HG03159 (cell line): ENCODE measurements around the gene TMEM185B.
A peak's percentile ranks its signal among the peaks of the same experiment; 100 is the strongest.
"Not testable (repeated sequence)": the region's sequence is repeated elsewhere in the genome, so short reads cannot be mapped to it uniquely, and the experiment has no call there.

Source experiments
- ATAC-seq: cut with Tn5 transposase; IDR thresholded peaks from one replicate; pipeline ENCODE4 v1.9.1; 2021; ENCODE audit warnings: mild to moderate bottlenecking, moderate library complexity; ENCODE audit not compliant: unreplicated experiment

The TMEM185B gene

DNA sequence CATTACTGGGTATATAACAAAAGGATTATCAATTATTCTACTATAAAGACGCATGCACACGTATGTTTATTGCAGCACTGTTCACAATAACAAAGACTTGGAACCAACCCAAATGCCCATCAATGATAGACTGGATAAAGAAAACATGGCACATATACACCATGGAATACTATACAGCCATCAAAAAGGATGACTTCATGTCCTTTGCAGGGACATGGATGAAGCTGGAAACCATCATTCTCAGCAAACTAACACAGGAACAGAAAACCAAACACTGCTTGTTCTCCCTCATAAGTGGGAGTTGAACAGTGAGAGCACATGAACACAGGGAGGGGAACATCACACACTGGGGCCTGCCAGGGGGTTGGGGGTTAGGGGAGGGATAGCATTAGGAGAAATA is 12.0 kb upstream of the TMEM185B start:
- ATAC-seq, result not testable (repeated sequence)

GRCh38 chr2:120233292-120233691 is 10.1 kb upstream of the TMEM185B start:
- no peak for ATAC-seq

DNA sequence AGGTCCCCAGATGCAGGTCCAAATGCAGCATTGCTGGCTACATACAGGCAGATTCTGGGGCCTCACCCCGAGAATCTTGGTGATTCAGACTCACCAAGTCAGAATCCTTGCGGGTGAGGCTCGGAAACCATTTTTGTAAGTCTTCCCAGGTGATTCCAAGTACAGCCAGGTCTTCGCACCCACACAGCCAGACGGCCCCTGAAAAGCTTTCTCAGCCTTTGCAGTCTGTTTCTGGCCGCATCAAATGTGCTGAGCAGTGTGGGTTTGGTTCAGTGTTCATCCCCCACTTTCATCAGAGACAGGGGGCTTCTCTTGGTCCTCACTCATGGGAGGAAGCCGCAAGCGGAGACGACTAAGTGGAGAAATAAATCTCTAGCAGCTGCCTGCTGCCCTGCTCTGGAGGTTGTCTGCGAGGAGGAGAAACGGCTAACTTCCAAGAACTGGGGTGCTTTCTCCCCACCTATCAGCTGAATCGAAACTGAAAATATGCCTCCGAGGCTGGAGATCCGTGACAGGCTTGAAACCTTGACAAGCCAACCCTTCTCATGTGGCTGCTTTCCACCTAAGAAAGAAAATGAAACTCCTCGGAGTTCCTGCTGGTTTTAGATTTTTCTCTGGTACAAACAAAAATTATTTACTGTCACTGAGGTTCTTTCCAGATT is 8.9 kb upstream of the TMEM185B start:
- peak; percentile 87 for ATAC-seq

- peak; percentile 11 for ATAC-seq
Measured at GRCh38 chr2:120231564-120231973, 8.4 kb upstream of the TMEM185B start.

- no peak for ATAC-seq
Measured at GRCh38 chr2:120230515-120231471, 7.6 kb upstream of the TMEM185B start.

DNA sequence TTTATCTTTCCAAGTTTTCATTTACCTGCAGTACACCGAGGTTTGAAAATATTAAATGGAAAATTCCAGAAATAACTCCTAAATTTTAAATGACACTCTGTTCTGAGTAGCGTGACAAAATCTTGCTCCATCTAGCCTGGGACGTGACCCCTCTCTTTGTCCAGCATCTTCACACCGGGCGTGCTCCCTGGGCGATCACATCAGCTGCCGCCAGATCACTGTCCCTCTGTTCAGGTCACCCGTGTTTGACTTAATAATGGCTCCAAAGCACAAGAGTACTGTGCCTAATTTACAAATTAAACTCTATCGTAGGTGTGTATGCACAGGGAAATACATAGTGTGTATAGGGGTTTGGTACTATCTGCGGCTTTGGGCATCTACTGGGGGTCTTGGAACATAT is 6.1 kb upstream of the TMEM185B start:
- ATAC-seq, result no peak

DNA sequence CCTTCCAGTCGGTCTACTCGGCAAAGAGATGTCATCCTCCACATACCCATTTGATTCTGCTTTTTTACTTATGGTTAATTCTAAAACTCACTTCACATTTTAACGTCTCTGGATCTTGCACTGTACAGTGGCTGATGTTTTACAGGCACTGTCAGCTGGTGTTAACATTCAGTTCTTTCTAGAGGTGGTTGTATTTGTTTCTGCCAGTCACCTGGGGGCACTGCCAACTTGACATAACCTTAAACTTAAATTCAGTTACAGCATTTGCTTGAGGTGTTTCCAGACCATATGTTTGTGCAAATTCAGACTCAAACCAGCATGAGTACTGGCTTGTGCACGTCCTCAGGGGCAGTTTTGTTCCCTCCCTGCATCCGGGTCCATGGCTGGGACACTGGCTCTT is 5.3 kb upstream of the TMEM185B start:
- no peak for ATAC-seq

DNA sequence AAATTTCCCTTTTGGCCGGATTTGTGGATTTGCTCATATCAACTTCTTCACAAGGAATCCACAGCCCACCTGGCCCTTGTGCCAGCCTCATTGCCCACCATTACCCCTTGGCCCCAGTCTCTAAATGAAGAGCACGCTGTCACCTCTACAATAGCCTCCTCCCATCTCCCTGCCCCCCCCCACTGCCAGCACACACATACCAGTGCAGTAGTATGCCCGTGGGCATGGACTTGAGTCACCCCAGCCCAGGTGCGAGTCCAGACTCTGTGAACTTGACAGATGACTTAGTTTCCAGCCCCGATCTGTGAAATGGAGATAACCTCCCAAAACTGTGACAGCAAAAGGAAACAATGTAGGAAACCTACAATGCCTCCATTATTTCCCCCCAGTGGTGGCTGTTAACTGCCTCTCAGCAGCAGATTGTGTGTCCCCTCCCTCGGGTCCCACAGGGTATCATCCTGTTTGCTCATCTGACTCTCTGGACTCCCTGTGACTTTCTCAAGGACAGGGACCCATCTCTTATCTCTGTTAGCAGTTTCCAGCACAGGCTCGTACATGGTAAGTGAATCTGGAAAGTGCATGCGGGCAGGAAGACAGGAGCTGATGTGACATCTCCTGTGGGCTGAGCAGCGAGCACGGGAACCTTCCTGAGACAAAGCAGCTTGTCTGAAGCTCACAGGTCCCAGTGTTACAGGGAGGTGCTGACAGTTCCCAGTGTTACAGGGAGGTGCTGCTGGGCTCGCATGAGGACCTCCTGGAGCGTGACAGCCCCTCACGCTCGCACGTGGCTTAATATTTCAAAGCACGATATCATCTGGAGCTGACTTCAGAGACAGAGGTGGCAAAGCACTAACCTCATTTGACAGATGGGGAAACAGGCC is 4.2 kb upstream of the TMEM185B start:
- no peak for ATAC-seq

GRCh38 chr2:120226316-120226715 is 3.1 kb upstream of the TMEM185B start:
- ATAC-seq, result no peak

GRCh38 chr2:120225549-120226065 is 2.4 kb upstream of the TMEM185B start:
- ATAC-seq, result no peak

- ATAC-seq, result no peak
Measured at GRCh38 chr2:120224735-120225548, 1.7 kb upstream of the TMEM185B start.

- ATAC-seq, result no peak
Measured at GRCh38 chr2:120224256-120224655, 1.1 kb upstream of the TMEM185B start.

- ATAC-seq, result no peak
Measured at GRCh38 chr2:120222186-120223033, 790 bp downstream of the TMEM185B start.

DNA sequence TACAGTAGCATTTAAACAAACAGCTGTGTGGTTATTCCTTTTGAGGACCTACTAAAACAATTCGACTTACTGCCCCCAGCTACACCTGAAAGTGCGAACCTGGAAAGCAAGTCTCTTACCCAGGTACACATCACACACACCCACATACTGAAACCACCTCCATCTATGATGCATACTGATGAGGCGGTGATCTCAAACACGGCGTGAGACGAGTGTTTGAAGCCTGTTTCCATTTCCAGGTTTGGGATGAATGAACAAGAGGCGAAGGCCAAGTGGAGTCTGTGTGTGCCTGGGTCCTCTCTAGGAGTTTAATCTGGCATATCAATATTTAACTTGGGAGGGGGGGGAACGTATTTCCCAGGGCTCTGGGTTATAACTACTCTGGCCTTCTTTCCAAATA is 1.6 kb downstream of the TMEM185B start:
- ATAC-seq, result no peak

DNA sequence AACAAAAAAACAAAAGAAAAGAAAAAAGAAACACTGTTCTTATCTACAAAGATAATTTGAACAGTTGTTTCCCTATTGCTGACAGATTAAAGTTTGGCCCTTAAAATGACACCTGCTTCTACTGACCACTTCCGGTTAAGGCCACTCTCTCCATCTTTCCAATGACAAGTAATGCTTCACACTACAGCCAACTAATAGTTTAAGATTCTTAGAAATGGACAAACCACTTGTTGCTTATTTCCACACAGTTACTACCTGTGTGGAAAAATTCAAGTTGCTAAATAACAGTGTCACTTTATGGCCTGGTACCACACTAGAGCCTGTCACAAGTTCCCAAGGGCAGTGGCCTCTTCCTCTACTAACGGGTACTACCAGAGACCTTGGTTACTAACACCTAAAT is 2.4 kb downstream of the TMEM185B start:
- ATAC-seq, result no peak

GRCh38 chr2:120219766-120220165 is 3.4 kb downstream of the TMEM185B start:
- ATAC-seq, result no peak

DNA sequence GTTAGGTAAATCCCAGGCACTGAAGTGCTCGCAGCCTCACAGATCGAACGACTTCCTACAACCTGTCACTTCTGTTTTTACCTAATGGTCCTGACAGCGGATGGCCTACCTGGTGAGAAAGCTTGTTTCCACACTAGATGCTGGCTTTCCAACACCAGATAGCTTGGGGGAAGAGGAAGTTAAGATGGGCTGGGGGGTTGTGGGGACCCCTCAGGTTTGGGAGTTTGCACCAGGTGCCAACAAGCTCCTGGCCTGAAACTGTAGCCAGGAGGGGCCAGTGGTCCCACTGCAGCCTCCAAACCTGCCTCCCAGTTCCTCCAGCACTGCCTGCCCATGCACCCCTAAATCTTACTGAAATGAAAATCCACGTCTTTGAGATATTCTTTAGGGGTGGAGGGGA is 3.9 kb downstream of the TMEM185B start:
- no peak for ATAC-seq

DNA sequence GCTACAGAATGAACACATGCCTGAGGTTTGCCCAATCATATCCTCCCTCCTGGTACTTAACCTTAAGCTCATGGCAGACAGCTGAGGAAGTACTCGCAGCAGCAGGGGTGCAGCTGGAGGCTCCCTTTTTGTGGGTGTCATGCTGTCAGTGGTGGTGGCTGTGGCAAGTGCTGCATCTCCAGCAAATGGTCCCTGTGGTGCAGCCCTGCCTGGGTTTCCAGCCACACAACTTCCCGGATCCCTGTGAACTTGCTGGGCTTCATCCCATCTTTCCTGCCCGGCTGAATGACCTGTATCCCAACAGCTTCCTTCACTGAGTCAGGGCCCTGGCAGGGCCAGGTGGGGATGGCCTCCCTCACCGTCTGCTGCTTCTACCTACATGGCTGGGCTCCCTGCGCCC is 5.0 kb downstream of the TMEM185B start:
- ATAC-seq, result no peak

DNA sequence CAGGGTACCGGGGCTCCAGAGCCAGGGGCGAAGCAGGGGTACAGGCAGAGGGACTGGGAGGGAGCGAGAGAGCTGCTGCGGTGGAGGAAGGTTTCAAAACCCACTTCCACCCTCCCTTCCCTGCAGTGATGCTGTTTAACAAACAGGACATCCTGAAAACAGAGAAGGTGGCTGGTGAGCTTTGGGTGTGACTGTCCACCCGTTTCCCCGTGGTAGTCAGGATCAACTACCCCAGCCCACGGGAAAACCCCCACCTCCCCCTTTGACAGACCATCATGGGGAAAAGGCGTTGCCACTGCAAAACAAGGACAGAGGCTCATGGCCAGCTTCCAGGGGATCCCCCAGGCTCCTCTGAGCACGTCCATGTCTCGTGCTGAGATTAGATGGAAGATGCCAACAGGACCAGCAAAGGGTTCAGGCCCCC is 12.9 kb downstream of the TMEM185B start:
- ATAC-seq, result no peak
